WERI-Rb-1 (cell line): ENCODE data around the gene SLC49A3.
"Not testable (repeated sequence)": the region's sequence is repeated elsewhere in the genome, so short reads cannot be mapped to it uniquely, and the experiment has no call there.

ENCODE experiments used
- DNase-seq: peaks from one replicate; pipeline ENCODE4 v3.0.0-alpha.2; 2020
- H3K27ac ChIP-seq: fragments of 250-450 bp; sonication (Bioruptor Pico); 2 replicates; pipeline ENCODE4 v1.5.1; 2020; ENCODE audit warnings: mild to moderate bottlenecking, moderate library complexity
- H3K27me3 ChIP-seq: fragments of 250-450 bp; sonication (Bioruptor Pico); 2 replicates; pipeline ENCODE4 v1.5.1; 2021; ENCODE audit warnings: mild to moderate bottlenecking, low read depth, moderate library complexity; ENCODE audit not compliant: insufficient read depth, severe bottlenecking
- H3K36me3 ChIP-seq: fragments of 250-450 bp; sonication (Bioruptor Pico); 2 replicates; pipeline ENCODE4 v1.5.1; 2020; ENCODE audit warnings: mild to moderate bottlenecking, moderate library complexity
- H3K4me3 ChIP-seq: 2 replicates; pipeline ENCODE4 v1.5.1; 2011; ENCODE audit warnings: low read depth, mild to moderate bottlenecking, control low read depth, low read length
- H3K9me3 ChIP-seq: fragments of 250-450 bp; sonication (Bioruptor Pico); 2 replicates; pipeline ENCODE4 v1.5.1; 2021; ENCODE audit warnings: mild to moderate bottlenecking, moderate library complexity; ENCODE audit not compliant: severe bottlenecking
- TF ChIP-seq, protein P1 (sequence below): IDR thresholded peaks from 2 replicates; pipeline ENCODE4 v1.5.1; 2011; ENCODE audit warnings: low read depth, mild to moderate bottlenecking, control low read depth, inconsistent platforms, low read length

Gene SLC49A3

GRCh38 chr4:671769-672168, 17.2 kb downstream of the SLC49A3 start:
- no peak overlapping the region for H3K4me3 ChIP-seq
- H3K36me3 ChIP-seq, result peaks cover 30% of the 10 kb centered on the region
- TF ChIP-seq, protein P1, sequence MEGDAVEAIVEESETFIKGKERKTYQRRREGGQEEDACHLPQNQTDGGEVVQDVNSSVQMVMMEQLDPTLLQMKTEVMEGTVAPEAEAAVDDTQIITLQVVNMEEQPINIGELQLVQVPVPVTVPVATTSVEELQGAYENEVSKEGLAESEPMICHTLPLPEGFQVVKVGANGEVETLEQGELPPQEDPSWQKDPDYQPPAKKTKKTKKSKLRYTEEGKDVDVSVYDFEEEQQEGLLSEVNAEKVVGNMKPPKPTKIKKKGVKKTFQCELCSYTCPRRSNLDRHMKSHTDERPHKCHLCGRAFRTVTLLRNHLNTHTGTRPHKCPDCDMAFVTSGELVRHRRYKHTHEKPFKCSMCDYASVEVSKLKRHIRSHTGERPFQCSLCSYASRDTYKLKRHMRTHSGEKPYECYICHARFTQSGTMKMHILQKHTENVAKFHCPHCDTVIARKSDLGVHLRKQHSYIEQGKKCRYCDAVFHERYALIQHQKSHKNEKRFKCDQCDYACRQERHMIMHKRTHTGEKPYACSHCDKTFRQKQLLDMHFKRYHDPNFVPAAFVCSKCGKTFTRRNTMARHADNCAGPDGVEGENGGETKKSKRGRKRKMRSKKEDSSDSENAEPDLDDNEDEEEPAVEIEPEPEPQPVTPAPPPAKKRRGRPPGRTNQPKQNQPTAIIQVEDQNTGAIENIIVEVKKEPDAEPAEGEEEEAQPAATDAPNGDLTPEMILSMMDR, result no peak
- H3K27me3 ChIP-seq, result no peaks in the 10 kb centered on the region
- DNase-seq, result no peak
- H3K9me3 ChIP-seq, result no peaks in the 10 kb centered on the region
- H3K27ac ChIP-seq, result no peak overlapping the region

GRCh38 chr4:669806-670559, 19.0 kb downstream of the SLC49A3 start:
- not testable (repeated sequence) for H3K9me3 ChIP-seq, H3K27me3 ChIP-seq, H3K4me3 ChIP-seq
- 0 out of 2 replicates have a peak overlapping the region, but pooled peaks have one; percentile 18 for H3K27ac ChIP-seq
- peak; percentile 92 for DNase-seq
- peaks cover 33% of the 10 kb centered on the region for H3K36me3 ChIP-seq

DNA sequence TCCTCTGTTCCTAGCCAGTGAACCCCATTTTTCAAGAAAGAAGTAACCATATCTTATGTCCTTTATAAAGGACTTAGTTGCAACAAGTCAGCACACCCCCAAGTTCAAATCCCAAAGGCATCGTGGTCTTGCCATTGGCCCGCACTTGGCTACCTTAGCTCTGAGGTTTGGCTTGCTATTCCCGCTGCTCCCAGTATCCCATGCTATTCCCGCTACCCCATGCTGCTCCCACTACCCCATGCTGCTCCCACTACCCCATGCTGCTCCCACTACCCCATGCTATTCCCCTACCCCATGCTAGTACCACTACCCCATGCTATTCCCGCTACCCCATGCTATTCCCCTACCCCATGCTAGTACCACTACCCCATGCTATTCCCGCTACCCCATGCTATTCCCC, 20.7 kb downstream of the SLC49A3 start:
- H3K27me3 ChIP-seq, H3K27ac ChIP-seq, H3K9me3 ChIP-seq: not testable (repeated sequence)

GRCh38 chr4:667545-667925, 21.4 kb downstream of the SLC49A3 start:
- no peak overlapping the region for H3K27ac ChIP-seq
- TF ChIP-seq, protein P1, result no peak

More for the DNA sequence above, 20.7 kb downstream of the SLC49A3 start:
- H3K4me3 ChIP-seq, DNase-seq: not testable (repeated sequence)
- peaks cover 33% of the 10 kb centered on the region for H3K36me3 ChIP-seq

GRCh38 chr4:666822-667544, 22.0 kb downstream of the SLC49A3 start:
- Histone ChIP-seq H3K4me3 (no peak overlapping the region), H3K27ac (no peak overlapping the region), H3K36me3 (peaks cover 21% of the 10 kb centered on the region), H3K9me3 (no peaks in the 10 kb centered on the region), H3K27me3 (no peaks in the 10 kb centered on the region)
- DNase-seq, result no peak
- TF ChIP-seq, protein P1, result no peak

More at GRCh38 chr4:667545-667925, 21.4 kb downstream of the SLC49A3 start:
- Histone ChIP-seq H3K9me3 (no peaks in the 10 kb centered on the region), H3K36me3 (peaks cover 26% of the 10 kb centered on the region), H3K27me3 (no peaks in the 10 kb centered on the region), H3K4me3 (no peak overlapping the region)
- no peak for DNase-seq

DNA sequence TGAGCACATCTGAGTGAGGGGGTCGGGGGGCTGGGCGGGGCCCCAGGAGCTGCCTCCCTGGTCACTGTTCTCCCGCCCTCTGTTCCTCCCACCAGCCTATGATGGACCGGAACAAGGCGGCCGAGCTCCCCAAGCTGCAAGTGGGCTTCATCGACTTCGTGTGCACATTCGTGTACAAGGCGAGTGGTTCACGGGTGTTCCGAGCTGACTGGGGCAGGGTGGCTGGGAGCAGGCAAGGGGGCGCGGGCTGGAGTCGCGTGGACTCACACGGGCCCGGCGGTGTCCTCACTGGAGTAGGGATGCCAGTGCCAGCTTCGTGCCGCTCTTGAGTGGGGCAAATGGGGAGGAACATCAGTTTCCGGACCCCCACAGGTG, 22.5 kb downstream of the SLC49A3 start:
- H3K36me3 ChIP-seq, result peaks cover 15% of the 10 kb centered on the region
- no peak overlapping the region for H3K27ac ChIP-seq
- H3K9me3 ChIP-seq, result no peaks in the 10 kb centered on the region
- no peak for DNase-seq
- no peak overlapping the region for H3K4me3 ChIP-seq
- TF ChIP-seq, protein P1, result no peak
- H3K27me3 ChIP-seq, result no peaks in the 10 kb centered on the region
